ENCODE results near the gene OGFOD2.

GRCh38 chr12:122997343-122998250 lies 22.6 kb downstream of the OGFOD2 start:
- TF ChIP-seq, protein P1, sequence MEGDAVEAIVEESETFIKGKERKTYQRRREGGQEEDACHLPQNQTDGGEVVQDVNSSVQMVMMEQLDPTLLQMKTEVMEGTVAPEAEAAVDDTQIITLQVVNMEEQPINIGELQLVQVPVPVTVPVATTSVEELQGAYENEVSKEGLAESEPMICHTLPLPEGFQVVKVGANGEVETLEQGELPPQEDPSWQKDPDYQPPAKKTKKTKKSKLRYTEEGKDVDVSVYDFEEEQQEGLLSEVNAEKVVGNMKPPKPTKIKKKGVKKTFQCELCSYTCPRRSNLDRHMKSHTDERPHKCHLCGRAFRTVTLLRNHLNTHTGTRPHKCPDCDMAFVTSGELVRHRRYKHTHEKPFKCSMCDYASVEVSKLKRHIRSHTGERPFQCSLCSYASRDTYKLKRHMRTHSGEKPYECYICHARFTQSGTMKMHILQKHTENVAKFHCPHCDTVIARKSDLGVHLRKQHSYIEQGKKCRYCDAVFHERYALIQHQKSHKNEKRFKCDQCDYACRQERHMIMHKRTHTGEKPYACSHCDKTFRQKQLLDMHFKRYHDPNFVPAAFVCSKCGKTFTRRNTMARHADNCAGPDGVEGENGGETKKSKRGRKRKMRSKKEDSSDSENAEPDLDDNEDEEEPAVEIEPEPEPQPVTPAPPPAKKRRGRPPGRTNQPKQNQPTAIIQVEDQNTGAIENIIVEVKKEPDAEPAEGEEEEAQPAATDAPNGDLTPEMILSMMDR (IDR thresholded peaks at IDR 0.05; ENCODE audit: low read length): no peak
- no peak for TF ChIP-seq EZH2phosphoT487 (IDR thresholded peaks at IDR 0.05; ENCODE audit: low read length)

All from MM.1S (cell line).